Rectal smooth muscle tissue (tissue), 1 donor: ENCODE results near the gene LMX1B.

Source experiments
- H3K27ac ChIP-seq: one replicate; pipeline ENCODE4 v1.7.0; 2013; ENCODE audit warnings: low read depth, low read length, inconsistent platforms
- H3K27me3 ChIP-seq: one replicate; pipeline ENCODE4 v1.7.0; 2013; ENCODE audit warnings: low read length; ENCODE audit not compliant: control insufficient read depth, insufficient read depth
- H3K36me3 ChIP-seq: one replicate; pipeline ENCODE4 v1.7.0; 2013; ENCODE audit warnings: low read length; ENCODE audit not compliant: control insufficient read depth, insufficient read depth
- H3K4me1 ChIP-seq: one replicate; pipeline ENCODE4 v1.7.0; 2013; ENCODE audit warnings: low read length; ENCODE audit not compliant: control insufficient read depth, insufficient read depth
- H3K4me3 ChIP-seq: one replicate; pipeline ENCODE4 v1.7.0; 2013; ENCODE audit warnings: low read length
- H3K9ac ChIP-seq: one replicate; pipeline ENCODE4 v1.7.0; 2013; ENCODE audit warnings: low read length

Gene LMX1B

GRCh38 chr9:126735482-126735881 lies 121.8 kb downstream of the LMX1B start:
- H3K4me1 ChIP-seq = no peaks in the 10 kb centered on the region
- H3K27ac ChIP-seq = no peak overlapping the region

DNA sequence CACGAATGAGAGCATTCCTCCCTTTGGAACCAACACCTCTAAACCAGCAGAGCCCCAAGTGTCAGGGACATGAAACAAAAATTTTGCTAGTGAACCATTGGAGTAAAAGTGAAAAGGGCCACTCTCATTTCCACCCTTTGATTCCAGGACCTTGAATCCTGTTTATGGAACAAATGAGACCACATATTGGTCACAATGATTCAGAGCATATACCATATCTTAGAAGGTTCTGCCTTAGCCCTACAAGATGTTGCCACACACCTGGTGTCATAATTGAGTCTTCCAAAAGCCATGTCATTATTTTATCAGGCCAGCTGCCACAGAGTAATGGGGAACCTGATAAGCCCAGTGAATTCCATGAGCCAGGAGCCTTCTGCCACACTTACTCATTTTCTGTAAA lies 124.8 kb downstream of the LMX1B start:
- Histone ChIP-seq H3K36me3 (no peaks in the 10 kb centered on the region), H3K9ac (no peak overlapping the region), H3K4me1 (no peaks in the 10 kb centered on the region), H3K27me3 (no peaks in the 10 kb centered on the region), H3K4me3 (no peak overlapping the region), H3K27ac (no peak overlapping the region)

More at GRCh38 chr9:126735482-126735881, 121.8 kb downstream of the LMX1B start:
- Histone ChIP-seq H3K9ac (no peak overlapping the region), H3K4me3 (no peak overlapping the region), H3K27me3 (no peaks in the 10 kb centered on the region), H3K36me3 (no peaks in the 10 kb centered on the region)

DNA sequence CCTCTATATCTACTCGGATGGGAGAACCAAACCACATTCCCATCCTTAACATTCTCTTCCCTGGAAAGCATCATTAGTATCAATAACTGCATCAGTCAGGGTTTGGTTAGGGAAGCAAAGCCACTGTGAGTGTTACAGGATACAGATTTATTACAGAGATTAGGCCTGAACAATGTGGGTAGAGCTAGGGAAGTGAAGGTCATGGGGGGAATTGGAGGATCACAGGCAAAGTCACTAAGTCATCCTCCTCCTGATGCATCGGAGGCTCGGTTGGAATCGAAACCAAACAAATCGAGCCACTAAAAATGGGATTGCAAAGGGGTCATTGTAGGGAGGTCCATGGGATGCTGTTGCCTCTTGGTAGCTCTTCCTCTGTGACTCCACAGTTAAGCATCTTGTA lies 129.3 kb downstream of the LMX1B start:
- H3K27ac ChIP-seq = no peak overlapping the region
- H3K9ac ChIP-seq = no peak overlapping the region
- no peaks in the 10 kb centered on the region for H3K4me1 ChIP-seq
- H3K27me3 ChIP-seq = no peaks in the 10 kb centered on the region
- no peak overlapping the region for H3K4me3 ChIP-seq
- H3K36me3 ChIP-seq = no peaks in the 10 kb centered on the region

DNA sequence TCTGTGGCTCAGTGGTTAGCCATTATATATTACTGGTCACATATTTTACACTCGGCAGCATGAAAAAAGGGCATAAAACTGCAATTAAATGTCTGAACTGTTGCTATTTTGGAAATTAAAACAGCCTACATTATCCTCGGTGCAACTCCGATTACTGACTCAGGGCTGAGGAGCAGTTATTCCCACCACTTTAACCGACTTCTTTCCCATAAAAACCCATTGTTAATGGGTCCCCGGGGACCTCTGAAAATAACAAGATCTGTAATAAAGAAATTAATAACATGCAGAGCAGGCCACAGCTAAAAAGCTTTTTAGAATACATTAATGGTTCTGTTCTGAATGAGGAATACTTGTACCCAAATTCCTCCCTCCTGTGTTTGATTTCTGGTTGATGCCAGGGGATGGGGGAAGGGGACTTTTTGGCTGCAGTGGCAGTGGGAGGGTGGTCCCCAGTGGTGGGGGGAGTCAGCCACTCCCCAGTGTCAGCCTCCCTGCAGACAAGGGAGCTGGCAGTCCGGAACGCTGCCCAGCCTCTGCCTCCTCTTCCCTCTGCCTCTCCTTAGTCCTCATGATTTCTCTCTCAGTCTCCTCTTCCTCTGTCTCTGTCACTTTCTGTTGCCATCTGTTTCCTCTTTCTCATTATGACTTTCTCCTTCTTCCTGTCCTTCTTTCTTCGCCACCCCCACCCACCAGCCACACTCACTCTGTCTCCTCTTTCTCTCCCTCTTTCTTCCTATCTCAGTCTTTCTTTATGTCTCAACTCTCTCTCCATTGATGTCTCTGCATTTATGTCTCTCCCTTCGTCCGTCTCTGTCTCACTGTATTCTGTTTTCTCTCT lies 132.1 kb downstream of the LMX1B start:
- H3K4me1 ChIP-seq = no peaks in the 10 kb centered on the region
- H3K4me3 ChIP-seq = no peak overlapping the region
- no peak overlapping the region for H3K27ac ChIP-seq
- H3K27me3 ChIP-seq = peaks cover 2% of the 10 kb centered on the region
- H3K36me3 ChIP-seq = no peaks in the 10 kb centered on the region
- H3K9ac ChIP-seq = no peak overlapping the region
